HPDE6-E6E7 (cell line): ENCODE data around the gene SMC6.
A peak's percentile ranks its signal among the peaks of the same experiment; 100 is the strongest.

Experiments used
- DNase-seq: peaks from one replicate; pipeline ENCODE4 v3.0.0; 2011; ENCODE audit warnings: missing footprints; ENCODE audit errors: extremely low spot score

Gene SMC6

GRCh38 chr2:17649026-17649425, 104.6 kb downstream of the SMC6 start:
- no peak for DNase-seq

- DNase-seq = no peak
These were observed 105.0 kb downstream of the SMC6 start for GRCh38 chr2:17648581-17648980.

- no peak for DNase-seq
These were observed 106.5 kb downstream of the SMC6 start for GRCh38 chr2:17646838-17647701.

- peak; percentile 32 for DNase-seq
These were observed 107.5 kb downstream of the SMC6 start for GRCh38 chr2:17646081-17646554.

- no peak for DNase-seq
These were observed 108.5 kb downstream of the SMC6 start for GRCh38 chr2:17644997-17645720.

- DNase-seq = peak; percentile 94
These were observed 110.5 kb downstream of the SMC6 start for GRCh38 chr2:17643031-17643615.

- no peak for DNase-seq
These were observed 113.2 kb downstream of the SMC6 start for GRCh38 chr2:17640406-17640805.

- DNase-seq = no peak
These were observed 115.3 kb downstream of the SMC6 start for GRCh38 chr2:17638196-17638743.

- no peak for DNase-seq
These were observed 116.3 kb downstream of the SMC6 start for GRCh38 chr2:17637131-17637906.

- DNase-seq = no peak
These were observed 117.4 kb downstream of the SMC6 start for GRCh38 chr2:17636257-17636656.

- no peak for DNase-seq
These were observed 118.6 kb downstream of the SMC6 start for GRCh38 chr2:17634997-17635396.

- DNase-seq = no peak
These were observed 123.5 kb downstream of the SMC6 start for GRCh38 chr2:17630089-17630488.

- no peak for DNase-seq
These were observed 125.0 kb downstream of the SMC6 start for GRCh38 chr2:17628349-17629261.

- DNase-seq = no peak
These were observed 126.2 kb downstream of the SMC6 start for GRCh38 chr2:17627434-17627833.

GRCh38 chr2:17626986-17627385, 126.6 kb downstream of the SMC6 start:
- DNase-seq = no peak

GRCh38 chr2:17625446-17625845, 128.2 kb downstream of the SMC6 start:
- no peak for DNase-seq

- DNase-seq = peak; percentile 36
These were observed 131.8 kb downstream of the SMC6 start for GRCh38 chr2:17621781-17622180.

GRCh38 chr2:17620841-17621240, 132.8 kb downstream of the SMC6 start:
- peak; percentile 65 for DNase-seq

- peak; percentile 31 for DNase-seq
These were observed 133.3 kb downstream of the SMC6 start for GRCh38 chr2:17620280-17620679.

GRCh38 chr2:17617955-17618354, 135.7 kb downstream of the SMC6 start:
- DNase-seq = no peak
